ENCODE data around the gene PAPPA2. TPM values are rescaled to one million over a fixed set of nuclear protein-coding genes. Genes with fewer than 3 reads are reported as not detected.

Gene PAPPA2
- total RNA-seq, 1 experiment from 2014 or later: 0.03 TPM

- TF ChIP-seq POLR2AphosphoS5 (IDR thresholded peaks at IDR 0.05; ENCODE audit: low read depth, low read length) (no peak), CTCF (IDR thresholded peaks at IDR 0.05) (no peak), TCF7L2 (IDR thresholded peaks at IDR 0.05; ENCODE audit: low read depth, low read length) (no peak), REST (IDR thresholded peaks at IDR 0.05; ENCODE audit: insufficient read depth in 1 of 2, low read depth in 2 of 2, low read length in 1 of 2) (no peak), SIN3A (IDR thresholded peaks at IDR 0.05; ENCODE audit: borderline replicate concordance, insufficient read depth, low read depth, low read length) (no peak)
Observed at GRCh38 chr1:176682830-176683535, 220.0 kb downstream of the PAPPA2 start.

GRCh38 chr1:176691251-176692228 is 228.6 kb downstream of the PAPPA2 start:
- no peaks in the 10 kb centered on the region for H3K36me3 ChIP-seq (ENCODE audit: control insufficient read depth, insufficient read depth, low read length)
- H3K4me1 ChIP-seq (ENCODE audit: control insufficient read depth, insufficient read depth, low read length): no peaks in the 10 kb centered on the region
- CTCF ChIA-PET: interaction anchor here (0.6 to 1.0 kb wide), 2 partner anchors 14 to 132 kb away, joined by 3 read pairs; no protein-coding TSS in a partner anchor
- peak; percentile 35 for DNase-seq (ENCODE audit: low read depth, low spot score)
- no peak overlapping the region for H3K4me3 ChIP-seq (ENCODE audit: low read depth in 2 of 2, low read length in 2 of 2)
- peak; percentile 81 for TF ChIP-seq CTCF (IDR thresholded peaks at IDR 0.05)
- TF ChIP-seq SIN3A (IDR thresholded peaks at IDR 0.05; ENCODE audit: borderline replicate concordance, insufficient read depth, low read depth, low read length): no peak
- H3K27me3 ChIP-seq (ENCODE audit: control insufficient read depth, insufficient read depth, low read length): 0 out of 2 replicates have a peak, but pooled peaks cover 2% of the 10 kb centered on the region
- H3K27ac ChIP-seq (ENCODE audit: low read length): no peak overlapping the region
- H3K9me3 ChIP-seq (ENCODE audit: control insufficient read depth, insufficient read depth, low read depth, low read length): no peaks in the 10 kb centered on the region
- BruUV-seq (replicated peaks): no TSS peak
- intact Hi-C loops (cut with micrococcal nuclease; ENCODE audit: unreplicated experiment): loop anchor here (1.0 kb wide), 2 partner anchors 132 to 316 kb away; no protein-coding TSS in a partner anchor
- POLR2A ChIA-PET: no interaction called here
- in situ Hi-C loops (cut with HindIII; ENCODE audit: low pct_unique_long_range_greater_than_20kb, low sequenced_read_pairs): no loop called here
- ATAC-seq: peak; percentile 72; the same call in 1 of the 2 replicates

More at GRCh38 chr1:176682830-176683535, 220.0 kb downstream of the PAPPA2 start:
- Histone ChIP-seq H3K4me3 (ENCODE audit: low read depth in 2 of 2, low read length in 2 of 2) (no peak overlapping the region), H3K27ac (ENCODE audit: low read length) (no peak overlapping the region), H3K9me3 (ENCODE audit: control insufficient read depth, insufficient read depth, low read depth, low read length) (no peaks in the 10 kb centered on the region), H3K4me1 (ENCODE audit: control insufficient read depth, insufficient read depth, low read length) (no peaks in the 10 kb centered on the region), H3K36me3 (ENCODE audit: control insufficient read depth, insufficient read depth, low read length) (no peaks in the 10 kb centered on the region), H3K27me3 (ENCODE audit: control insufficient read depth, insufficient read depth, low read length) (no peaks in the 10 kb centered on the region)
- intact Hi-C loops (cut with micrococcal nuclease; ENCODE audit: unreplicated experiment): no loop called here
- ChIA-PET CTCF (no interaction called here), POLR2A (no interaction called here)
- BruUV-seq (replicated peaks): no TSS peak
- no peak for DNase-seq (ENCODE audit: low read depth, low spot score)
- ATAC-seq: no peak
- in situ Hi-C loops (cut with HindIII; ENCODE audit: low pct_unique_long_range_greater_than_20kb, low sequenced_read_pairs): no loop called here
